Activated T-cell treated with anti-CD3 and anti-CD28 coated beads, Interleukin-2, amount 50 U/mL, for 72 hours (primary cell): ENCODE results near the gene PROCR. TPM values are rescaled to one million over a fixed set of nuclear protein-coding genes. Genes with fewer than 3 reads are reported as not detected.
"Not testable (repeated sequence)": the region's sequence is repeated elsewhere in the genome, so short reads cannot be mapped to it uniquely, and the experiment has no call there.

Experiments
- ATAC-seq, 2 donors: fragments of 150-1000 bp; cut with Tn5 transposase; replicated peaks in 1 of 2; 2 replicates each; pipeline ENCODE4 v1.10.0; 2021; ENCODE audit warnings: moderate library complexity in 2 of 2, mild to moderate bottlenecking in 1 of 2
- DNase-seq, 2 donors: peaks; one replicate each; pipeline ENCODE4 v3.0.0; 2021 to 2022; ENCODE audit warnings: mixed read lengths in 1 of 2
- H3K27ac Mint-ChIP-seq: one replicate; pipeline ENCODE4 v1.8.0; 2022; ENCODE audit warnings: mild to moderate bottlenecking, moderate library complexity, mixed read lengths
- H3K27me3 Mint-ChIP-seq: one replicate; pipeline ENCODE4 v1.8.0; 2022; ENCODE audit warnings: low read depth, mixed read lengths
- H3K36me3 Mint-ChIP-seq, 2 donors: one replicate each; pipeline ENCODE4 v1.8.0; 2022; ENCODE audit warnings: mixed read lengths in 2 of 2, mild to moderate bottlenecking in 1 of 2; ENCODE audit not compliant: insufficient read depth in 2 of 2
- H3K4me1 Mint-ChIP-seq: one replicate; pipeline ENCODE4 v1.8.0; 2022; ENCODE audit warnings: low read depth, mixed read lengths
- H3K4me3 Mint-ChIP-seq, 2 donors: one replicate each; pipeline ENCODE4 v1.8.0; 2022; ENCODE audit warnings: mild to moderate bottlenecking in 2 of 2, mixed read lengths in 2 of 2, moderate library complexity in 2 of 2
- H3K9me3 Mint-ChIP-seq, 2 donors: one replicate each; pipeline ENCODE4 v1.8.0; 2022; ENCODE audit warnings: mixed read lengths in 2 of 2
- total RNA-seq, 2 donors: library from RNA; stranded (reverse); gene quantifications; one replicate each; pipeline ENCODE4 v1.2.3, GENCODE V29; 2022

Gene PROCR
- total RNA-seq, 2 donors from 2014 or later = 1.1 to 1.7 TPM

DNA sequence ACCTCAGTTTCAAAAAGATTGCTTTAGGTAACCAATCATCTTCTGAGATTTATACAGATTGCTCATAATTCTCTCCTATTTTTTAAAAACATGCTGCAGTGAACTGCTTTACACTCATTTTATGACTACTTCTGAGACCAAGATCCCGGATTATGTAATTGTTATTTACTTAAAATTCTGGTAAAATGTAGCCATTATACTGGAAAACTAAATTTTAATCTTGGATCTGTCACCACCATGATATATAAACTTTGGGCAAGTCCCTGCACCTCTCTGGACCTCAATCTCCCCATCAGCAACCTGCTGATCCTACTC is 477 bp upstream of the PROCR start:
- no peaks in the 10 kb centered on the region for H3K27me3 Mint-ChIP-seq
- peaks cover 0 to 2% of the 10 kb centered on the region in 2 donors for H3K36me3 Mint-ChIP-seq
- H3K4me1 Mint-ChIP-seq = peaks cover 17% of the 10 kb centered on the region
- no peaks in the 10 kb centered on the region for H3K9me3 Mint-ChIP-seq
- DNase-seq (no peak), ATAC-seq (no peak)
- peak overlapping the region; percentile 82 to 84 for H3K4me3 Mint-ChIP-seq
- peak overlapping the region; percentile 64 for H3K27ac Mint-ChIP-seq

- H3K36me3 Mint-ChIP-seq = peaks cover 0 to 2% of the 10 kb centered on the region in 2 donors
- DNase-seq (no peak), ATAC-seq (no peak)
- peak overlapping the region; percentile 82 to 84 for H3K4me3 Mint-ChIP-seq
- H3K9me3 Mint-ChIP-seq = no peaks in the 10 kb centered on the region
- H3K27me3 Mint-ChIP-seq = no peaks in the 10 kb centered on the region
- peak overlapping the region; percentile 58 for H3K27ac Mint-ChIP-seq
- H3K4me1 Mint-ChIP-seq = peaks cover 17% of the 10 kb centered on the region
These were observed 548 bp downstream of the PROCR start for GRCh38 chr20:35172434-35172806.

DNA sequence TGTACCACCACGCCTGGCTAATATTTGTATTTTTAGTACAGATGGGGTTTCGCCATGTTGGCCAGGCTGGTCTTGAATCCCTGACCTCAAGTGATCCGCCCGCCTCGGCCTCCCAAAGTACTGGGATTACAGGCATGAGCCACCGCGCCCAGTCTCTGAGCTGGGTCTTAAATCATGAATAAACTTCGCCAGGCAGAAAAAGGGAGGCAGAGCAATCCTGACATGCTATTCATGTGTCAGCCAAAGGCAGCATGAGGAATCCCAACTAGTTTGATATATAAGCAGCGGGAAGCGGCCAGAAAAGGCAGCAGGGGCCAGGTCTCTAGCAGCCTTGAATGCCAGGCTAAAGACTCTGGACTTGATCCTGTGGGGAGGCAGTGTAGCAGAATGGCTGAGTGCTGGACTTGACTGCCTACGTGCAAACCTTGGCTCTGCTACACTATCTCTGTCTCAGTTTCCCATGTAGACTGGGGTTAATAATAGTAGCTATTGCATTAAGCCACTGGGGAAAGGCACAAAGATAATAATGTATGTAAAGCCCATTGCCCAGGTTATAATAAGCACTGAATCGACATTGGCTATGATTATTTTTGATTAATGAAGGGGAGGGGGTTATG is 1.8 kb downstream of the PROCR start:
- H3K27ac Mint-ChIP-seq = no peak overlapping the region
- peaks cover 17% of the 10 kb centered on the region for H3K4me1 Mint-ChIP-seq
- H3K4me3 Mint-ChIP-seq = no peak overlapping the region
- H3K36me3 Mint-ChIP-seq = peaks cover 0 to 2% of the 10 kb centered on the region in 2 donors
- no peak for DNase-seq
- no peak for ATAC-seq
- no peaks in the 10 kb centered on the region for H3K27me3 Mint-ChIP-seq
- H3K9me3 Mint-ChIP-seq = no peaks in the 10 kb centered on the region

GRCh38 chr20:35174458-35175216 is 2.8 kb downstream of the PROCR start:
- DNase-seq = no peak
- no peak for ATAC-seq
- H3K9me3 Mint-ChIP-seq = no peaks in the 10 kb centered on the region

DNA sequence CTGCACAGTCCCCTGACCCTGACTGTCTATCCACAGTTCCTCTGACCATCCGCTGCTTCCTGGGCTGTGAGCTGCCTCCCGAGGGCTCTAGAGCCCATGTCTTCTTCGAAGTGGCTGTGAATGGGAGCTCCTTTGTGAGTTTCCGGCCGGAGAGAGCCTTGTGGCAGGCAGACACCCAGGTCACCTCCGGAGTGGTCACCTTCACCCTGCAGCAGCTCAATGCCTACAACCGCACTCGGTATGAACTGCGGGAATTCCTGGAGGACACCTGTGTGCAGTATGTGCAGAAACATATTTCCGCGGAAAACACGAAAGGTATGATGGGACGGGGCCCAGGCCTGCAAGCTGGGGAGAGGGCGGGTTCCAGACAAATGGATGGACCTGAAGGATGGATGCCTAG is 4.3 kb downstream of the PROCR start:
- no peak for ATAC-seq
- Mint-ChIP-seq H3K4me1 (peaks cover 16% of the 10 kb centered on the region), H3K27ac (no peak overlapping the region), H3K4me3 (no peak overlapping the region), H3K27me3 (no peaks in the 10 kb centered on the region), H3K36me3 (peaks cover 0 to 2% of the 10 kb centered on the region in 2 donors), H3K9me3 (no peaks in the 10 kb centered on the region)
- DNase-seq = no peak

More at GRCh38 chr20:35174458-35175216, 2.8 kb downstream of the PROCR start:
- H3K4me3 Mint-ChIP-seq = no peak overlapping the region
- no peak overlapping the region for H3K27ac Mint-ChIP-seq
- no peaks in the 10 kb centered on the region for H3K27me3 Mint-ChIP-seq
- H3K36me3 Mint-ChIP-seq = peaks cover 0 to 2% of the 10 kb centered on the region in 2 donors
- H3K4me1 Mint-ChIP-seq = peaks cover 17% of the 10 kb centered on the region

- DNase-seq (no peak), ATAC-seq (no peak)
- no peak overlapping the region for H3K27ac Mint-ChIP-seq
- no peaks in the 10 kb centered on the region for H3K36me3 Mint-ChIP-seq
- H3K4me3 Mint-ChIP-seq = no peak overlapping the region
- H3K4me1 Mint-ChIP-seq = no peaks in the 10 kb centered on the region
- H3K9me3 Mint-ChIP-seq = no peaks in the 10 kb centered on the region
- no peaks in the 10 kb centered on the region for H3K27me3 Mint-ChIP-seq
These were observed 7.7 kb downstream of the PROCR start for GRCh38 chr20:35179292-35180212.

- Mint-ChIP-seq H3K9me3 (no peaks in the 10 kb centered on the region), H3K36me3 (no peaks in the 10 kb centered on the region)
- no peak for ATAC-seq
These were observed 8.4 kb downstream of the PROCR start for GRCh38 chr20:35180266-35180665.

GRCh38 chr20:35181731-35182130 is 9.9 kb downstream of the PROCR start:
- ATAC-seq = no peak
- Mint-ChIP-seq H3K9me3 (no peaks in the 10 kb centered on the region), H3K4me1 (no peaks in the 10 kb centered on the region), H3K27me3 (no peaks in the 10 kb centered on the region), H3K4me3 (no peak overlapping the region), H3K36me3 (no peaks in the 10 kb centered on the region), H3K27ac (no peak overlapping the region)
- no peak for DNase-seq

More at GRCh38 chr20:35180266-35180665, 8.4 kb downstream of the PROCR start:
- Mint-ChIP-seq H3K4me3 (no peak overlapping the region), H3K27me3 (no peaks in the 10 kb centered on the region), H3K27ac (no peak overlapping the region), H3K4me1 (no peaks in the 10 kb centered on the region)
- DNase-seq = no peak

- not testable (repeated sequence) for H3K36me3 Mint-ChIP-seq, H3K4me3 Mint-ChIP-seq, ATAC-seq, DNase-seq, H3K9me3 Mint-ChIP-seq, H3K27ac Mint-ChIP-seq, H3K4me1 Mint-ChIP-seq, H3K27me3 Mint-ChIP-seq
These were observed 14.9 kb downstream of the PROCR start for GRCh38 chr20:35186691-35187289.

GRCh38 chr20:35187584-35188190 is 15.8 kb downstream of the PROCR start:
- H3K27me3 Mint-ChIP-seq = no peaks in the 10 kb centered on the region
- no peak overlapping the region for H3K27ac Mint-ChIP-seq
- H3K9me3 Mint-ChIP-seq = no peaks in the 10 kb centered on the region

GRCh38 chr20:35189223-35189622 is 17.4 kb downstream of the PROCR start:
- not testable (repeated sequence) for H3K27me3 Mint-ChIP-seq, H3K9me3 Mint-ChIP-seq, H3K36me3 Mint-ChIP-seq, ATAC-seq, DNase-seq, H3K4me1 Mint-ChIP-seq, H3K27ac Mint-ChIP-seq, H3K4me3 Mint-ChIP-seq

More at GRCh38 chr20:35187584-35188190, 15.8 kb downstream of the PROCR start:
- DNase-seq (no peak), ATAC-seq (no peak)
- no peaks in the 10 kb centered on the region for H3K4me1 Mint-ChIP-seq
- no peak overlapping the region for H3K4me3 Mint-ChIP-seq
- no peaks in the 10 kb centered on the region for H3K36me3 Mint-ChIP-seq

- no peaks in the 10 kb centered on the region for H3K4me1 Mint-ChIP-seq
- no peak overlapping the region for H3K27ac Mint-ChIP-seq
- H3K9me3 Mint-ChIP-seq = peaks cover 0 to 2% of the 10 kb centered on the region in 2 donors
These were observed 18.7 kb downstream of the PROCR start for GRCh38 chr20:35190556-35190955.

More at GRCh38 chr20:35190556-35190955, 18.7 kb downstream of the PROCR start:
- ATAC-seq = no peak
- no peak for DNase-seq
- peaks cover 4% of the 10 kb centered on the region in 2 donors for H3K36me3 Mint-ChIP-seq
- no peaks in the 10 kb centered on the region for H3K27me3 Mint-ChIP-seq
- no peak overlapping the region for H3K4me3 Mint-ChIP-seq
